GM20431 (cell line): ENCODE results near the gene HMX1.

ENCODE experiments used
- in situ Hi-C: fragments of 300-500 bp; cut with MseI, MboI; formaldehyde crosslinking; loops from one replicate; pipeline ENCODE4 v1.15.0; 2020; ENCODE audit warnings: low sequenced_read_pairs; ENCODE audit not compliant: unreplicated experiment

The HMX1 gene

GRCh38 chr4:8871417-8872401 is at the start of gene HMX1:
HMX1 (minus strand) TSS chr4:8871839; CDS start chr4:8871614, 225 bp downstream.
- in situ Hi-C loops = no loop called here

- in situ Hi-C loops = no loop called here
Observed at GRCh38 chr4:8920969-8921368, 49.3 kb upstream of the HMX1 start.

GRCh38 chr4:8920289-8920965 is 48.8 kb upstream of the HMX1 start:
- in situ Hi-C loops = no loop called here

- in situ Hi-C loops = loop anchor here (10.0 kb wide), 1 partner anchor 305 kb away; no protein-coding TSS in a partner anchor
Observed at GRCh38 chr4:8919651-8920288, 48.1 kb upstream of the HMX1 start.

GRCh38 chr4:8917868-8918783 is 46.5 kb upstream of the HMX1 start:
- in situ Hi-C loops = loop anchor here (10.0 kb wide), 1 partner anchor 303 kb away; no protein-coding TSS in a partner anchor

GRCh38 chr4:8917321-8917811 is 45.7 kb upstream of the HMX1 start:
- in situ Hi-C loops = loop anchor here (10.0 kb wide), 1 partner anchor 303 kb away; no protein-coding TSS in a partner anchor

- in situ Hi-C loops = loop anchor here (10.0 kb wide), 1 partner anchor 302 kb away; no protein-coding TSS in a partner anchor
Observed at GRCh38 chr4:8916906-8917305, 45.3 kb upstream of the HMX1 start.

GRCh38 chr4:8916351-8916885 is 44.8 kb upstream of the HMX1 start:
- in situ Hi-C loops = loop anchor here (10.0 kb wide), 1 partner anchor 302 kb away; no protein-coding TSS in a partner anchor

- in situ Hi-C loops = loop anchor here (10.0 kb wide), 1 partner anchor 301 kb away; no protein-coding TSS in a partner anchor
Observed at GRCh38 chr4:8915201-8916200, 43.9 kb upstream of the HMX1 start.

GRCh38 chr4:8914461-8915171 is 43.0 kb upstream of the HMX1 start:
- in situ Hi-C loops = loop anchor here (10.0 kb wide), 1 partner anchor 300 kb away; no protein-coding TSS in a partner anchor

- in situ Hi-C loops = loop anchor here (10.0 kb wide), 1 partner anchor 299 kb away; no protein-coding TSS in a partner anchor
Observed at GRCh38 chr4:8913858-8914460, 42.3 kb upstream of the HMX1 start.

GRCh38 chr4:8913121-8913857 is 41.6 kb upstream of the HMX1 start:
- in situ Hi-C loops = loop anchor here (10.0 kb wide), 1 partner anchor 298 kb away; no protein-coding TSS in a partner anchor

- in situ Hi-C loops = loop anchor here (10.0 kb wide), 1 partner anchor 298 kb away; no protein-coding TSS in a partner anchor
Observed at GRCh38 chr4:8912506-8912905, 40.9 kb upstream of the HMX1 start.

GRCh38 chr4:8912089-8912455 is 40.4 kb upstream of the HMX1 start:
- in situ Hi-C loops = loop anchor here (10.0 kb wide), 1 partner anchor 297 kb away; no protein-coding TSS in a partner anchor

GRCh38 chr4:8911316-8912088 is 39.9 kb upstream of the HMX1 start:
- in situ Hi-C loops = loop anchor here (10.0 kb wide), 1 partner anchor 297 kb away; no protein-coding TSS in a partner anchor
